Neuronal stem cell (in vitro differentiated cells): ENCODE results near the gene ASB4.
A peak's percentile ranks its signal among the peaks of the same experiment; 100 is the strongest.
"Not testable (repeated sequence)": the region's sequence is repeated elsewhere in the genome, so short reads cannot be mapped to it uniquely, and the experiment has no call there.

ENCODE experiments used
- DNase-seq: peaks from one replicate; pipeline ENCODE4 v3.0.0-alpha.2; 2013; ENCODE audit warnings: low spot score
- H2AFZ ChIP-seq: one replicate; pipeline ENCODE4 v1.6.1; 2013; ENCODE audit warnings: mild to moderate bottlenecking, low read length, inconsistent platforms
- H2AK5ac ChIP-seq: 2 replicates; pipeline ENCODE4 v1.6.1; 2013; ENCODE audit warnings: low read depth, mild to moderate bottlenecking, inconsistent platforms, low read length, moderate library complexity, mixed read lengths
- H2BK120ac ChIP-seq: 2 replicates; pipeline ENCODE4 v1.6.1; 2013; ENCODE audit warnings: low read depth, mild to moderate bottlenecking, inconsistent platforms, low read length, moderate library complexity, mixed read lengths
- H2BK12ac ChIP-seq: one replicate; pipeline ENCODE4 v1.6.1; 2013; ENCODE audit warnings: low read length, inconsistent platforms
- H2BK15ac ChIP-seq: 2 replicates; pipeline ENCODE4 v1.6.1; 2013; ENCODE audit warnings: mild to moderate bottlenecking, low read length, inconsistent platforms, mixed read lengths
- H2BK5ac ChIP-seq: one replicate; pipeline ENCODE4 v1.6.1; 2013; ENCODE audit warnings: inconsistent platforms, mild to moderate bottlenecking, low read length, moderate library complexity
- H3K14ac ChIP-seq: one replicate; pipeline ENCODE4 v1.6.1; 2013; ENCODE audit warnings: low read length, inconsistent platforms
- H3K18ac ChIP-seq: 2 replicates; pipeline ENCODE4 v1.6.1; 2013; ENCODE audit warnings: low read length, inconsistent platforms
- H3K23ac ChIP-seq: 2 replicates; pipeline ENCODE4 v1.6.1; 2013; ENCODE audit warnings: low read depth, mild to moderate bottlenecking, mixed read lengths, low read length, inconsistent platforms; ENCODE audit not compliant: poor library complexity
- H3K27ac ChIP-seq: replicated peaks from 3 replicates; pipeline ENCODE4 v1.5.1; 2013; ENCODE audit warnings: low read length, inconsistent platforms
- H3K27me3 ChIP-seq, 3 experiments: 2 replicates each; pipeline ENCODE4 v1.6.1; 2013; ENCODE audit warnings: low read length in 3 of 3, mild to moderate bottlenecking in 2 of 3, inconsistent platforms in 1 of 3, low read depth in 1 of 3, mixed read lengths in 1 of 3, moderate library complexity in 1 of 3; ENCODE audit not compliant: control insufficient read depth in 3 of 3, insufficient read depth in 3 of 3
- H3K36me3 ChIP-seq, 2 donors: replicated peaks in 1 of 2; 2 replicates each; pipeline ENCODE4 v1.6.1; 2013; ENCODE audit warnings: low read length in 2 of 2; ENCODE audit not compliant: control insufficient read depth in 2 of 2, insufficient read depth in 2 of 2
- H3K4ac ChIP-seq: 2 replicates; pipeline ENCODE4 v1.6.1; 2013; ENCODE audit warnings: inconsistent platforms, mild to moderate bottlenecking, low read length, moderate library complexity
- H3K4me1 ChIP-seq, 2 donors: 1 replicate in 1 of 2; 2 replicates in 1 of 2; pipeline ENCODE4 v1.6.1; 2013; ENCODE audit warnings: low read length in 2 of 2, low read depth in 1 of 2; ENCODE audit not compliant: control insufficient read depth in 2 of 2, insufficient read depth in 1 of 2
- H3K4me2 ChIP-seq: one replicate; pipeline ENCODE4 v1.6.1; 2013; ENCODE audit warnings: mild to moderate bottlenecking, low read length, inconsistent platforms; ENCODE audit not compliant: insufficient read depth, poor library complexity, severe bottlenecking
- H3K4me3 ChIP-seq, 2 donors: 2 replicates each; pipeline ENCODE4 v1.5.1; 2013; ENCODE audit warnings: low read length in 2 of 2, mild to moderate bottlenecking in 2 of 2, inconsistent platforms in 1 of 2, moderate library complexity in 1 of 2
- H3K79me1 ChIP-seq: one replicate; pipeline ENCODE4 v1.6.1; 2013; ENCODE audit warnings: low read depth, mild to moderate bottlenecking, inconsistent platforms, low read length, moderate library complexity
- H3K9ac ChIP-seq: one replicate; pipeline ENCODE4 v1.6.1; 2013; ENCODE audit warnings: mild to moderate bottlenecking, low read depth, low read length, inconsistent platforms; ENCODE audit not compliant: poor library complexity
- H3K9me3 ChIP-seq, 2 donors: replicated peaks in 1 of 2; 2 replicates each; pipeline versions ENCODE3 to v1.6.1; 2013; ENCODE audit warnings: low read length in 2 of 2, mild to moderate bottlenecking in 2 of 2, inconsistent platforms in 1 of 2, low read depth in 1 of 2, mixed read lengths in 1 of 2, moderate library complexity in 1 of 2; ENCODE audit not compliant: control insufficient read depth in 2 of 2, insufficient read depth in 1 of 2
- H4K8ac ChIP-seq: one replicate; pipeline ENCODE4 v1.6.1; 2013; ENCODE audit warnings: low read depth, mild to moderate bottlenecking, inconsistent platforms, low read length, moderate library complexity
- H4K91ac ChIP-seq: one replicate; pipeline ENCODE4 v1.6.1; 2013; ENCODE audit warnings: low read length, low read depth, mild to moderate bottlenecking, inconsistent platforms; ENCODE audit not compliant: poor library complexity
- WGBS, 2 donors: extraction: QIAGEN DNeasy Blood & Tissue Kit; methylation state at CpG; one replicate each; pipeline ENCODE4 v1.1.7; 2013; ENCODE audit warnings: missing lambda C conversion rate in 2 of 2, mixed read lengths in 1 of 2; ENCODE audit not compliant: insufficient read length in 2 of 2, insufficient replicate concordance in 1 of 2; ENCODE audit errors: extremely low coverage in 2 of 2; 5-methylcytosine and 5-hydroxymethylcytosine counted together

ASB4 gene

DNA sequence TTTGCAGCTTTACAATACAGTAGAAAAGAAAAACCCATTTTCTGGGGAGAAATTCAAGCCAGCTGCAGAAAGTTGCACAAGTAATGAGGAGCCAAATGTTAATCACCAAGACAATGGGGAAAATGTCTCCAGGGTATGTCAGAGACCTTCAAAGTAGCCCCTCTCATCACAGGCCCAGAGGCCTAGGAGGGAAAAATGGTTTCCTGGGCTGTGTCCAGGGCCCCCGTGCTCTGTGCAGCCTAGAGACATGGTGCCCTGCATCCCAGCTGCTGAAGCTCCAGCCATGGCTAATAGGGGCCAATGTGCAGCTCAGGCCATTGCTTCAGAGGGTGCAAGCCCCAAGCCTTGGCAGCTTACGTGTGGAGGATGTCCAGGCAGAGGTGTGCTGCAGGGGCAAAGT lies 25.1 kb upstream of the ASB4 start:
- H2BK120ac ChIP-seq, H3K79me1 ChIP-seq, H4K91ac ChIP-seq, H3K4ac ChIP-seq, H4K8ac ChIP-seq, H3K14ac ChIP-seq, H3K9ac ChIP-seq, H2BK15ac ChIP-seq, H2BK12ac ChIP-seq, DNase-seq, H3K4me2 ChIP-seq, H3K4me1 ChIP-seq, H2AK5ac ChIP-seq, H2AFZ ChIP-seq, H3K36me3 ChIP-seq, H3K23ac ChIP-seq, H3K27me3 ChIP-seq, H3K27ac ChIP-seq: not testable (repeated sequence)
- no CpG with 5 or more reads among the region's 2 CpGs for WGBS, 2 donors
- H3K4me3 ChIP-seq = peak overlapping the region in 1 of 2 donors; percentile 40
- H3K18ac ChIP-seq = peak overlapping the region; percentile 48
- H2BK5ac ChIP-seq = peak overlapping the region; percentile 66
- peaks cover 6 to 57% of the 10 kb centered on the region in 2 donors for H3K9me3 ChIP-seq

DNA sequence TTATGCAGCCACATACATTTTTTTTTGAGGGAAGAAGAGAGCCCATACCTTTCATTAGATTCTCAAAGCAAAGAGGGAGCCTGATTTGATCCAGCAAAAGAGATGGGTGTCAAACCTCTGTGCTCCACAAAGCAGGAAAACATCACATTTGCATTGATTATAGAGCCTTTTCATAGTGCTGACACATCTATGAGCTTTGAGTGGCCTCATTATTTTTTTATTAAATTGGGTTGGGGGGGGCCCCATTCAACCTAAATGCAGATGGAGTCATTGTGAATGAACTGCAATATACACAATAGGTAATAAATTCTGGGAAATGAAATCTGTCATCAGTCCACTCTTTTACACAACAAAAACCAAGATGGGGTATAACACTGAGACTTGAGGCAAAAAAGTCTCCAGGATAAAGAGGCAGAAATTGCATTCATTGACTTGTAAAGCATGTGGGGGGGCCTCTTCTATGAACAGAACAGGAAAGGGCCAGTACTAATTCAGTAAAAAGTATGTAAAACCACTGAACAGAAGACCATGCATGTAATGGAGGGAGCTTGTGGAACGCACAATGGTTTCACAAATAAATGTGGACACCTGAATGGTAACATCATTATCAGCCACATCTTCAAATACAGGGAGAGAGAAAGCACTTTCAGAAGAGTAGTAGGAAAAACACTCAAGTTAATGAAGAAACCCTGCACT lies 17.7 kb upstream of the ASB4 start:
- Histone ChIP-seq H3K4me3 (no peak overlapping the region), H3K4me1 (peaks cover 12 to 56% of the 10 kb centered on the region in 2 donors), H3K9me3 (peaks cover 0 to 11% of the 10 kb centered on the region in 2 donors), H3K14ac (no peak overlapping the region), H4K91ac (no peak overlapping the region), H3K4ac (no peak overlapping the region), H2BK15ac (no peak overlapping the region), H3K4me2 (no peak overlapping the region), H2BK120ac (no peak overlapping the region), H4K8ac (no peak overlapping the region), H3K18ac (no peak overlapping the region), H3K27me3 (no peaks in the 10 kb centered on the region), H2AFZ (peak overlapping the region; percentile 56), H3K9ac (no peak overlapping the region), H3K79me1 (peaks cover 2% of the 10 kb centered on the region), H2BK5ac (no peak overlapping the region), H3K36me3 (no peaks in the 10 kb centered on the region), H3K27ac (no peak overlapping the region), H2AK5ac (no peak overlapping the region), H3K23ac (no peak overlapping the region), H2BK12ac (no peak overlapping the region)
- WGBS, 2 donors = no CpG with 5 or more reads among the region's 1 CpG
- DNase-seq = no peak

DNA sequence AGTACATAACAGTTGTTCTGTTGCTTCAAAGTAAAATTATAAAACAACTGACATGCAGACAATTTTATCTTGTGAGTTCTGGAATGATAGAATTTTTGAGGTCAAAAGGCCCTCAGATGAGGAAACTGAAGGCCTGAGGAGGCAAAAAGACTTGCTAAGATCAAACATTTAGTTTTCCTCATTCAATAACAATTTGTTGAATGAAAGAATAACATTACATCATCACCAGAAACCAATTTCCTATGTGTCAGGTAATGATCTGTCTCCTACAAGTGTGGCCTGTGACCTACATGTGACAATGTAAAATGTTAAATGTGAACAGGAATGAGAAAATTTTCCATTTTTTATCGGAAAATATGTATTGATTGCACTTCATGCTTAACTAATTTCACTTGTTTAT lies 16.6 kb upstream of the ASB4 start:
- no peaks in the 10 kb centered on the region for H3K27me3 ChIP-seq
- H3K4me1 ChIP-seq = peaks cover 14 to 66% of the 10 kb centered on the region in 2 donors
- no peak overlapping the region for H2AFZ ChIP-seq
- H3K4me2 ChIP-seq = no peak overlapping the region
- H3K79me1 ChIP-seq = peaks cover 2% of the 10 kb centered on the region
- no peak overlapping the region for H3K9ac ChIP-seq
- H2AK5ac ChIP-seq = no peak overlapping the region
- H4K8ac ChIP-seq = no peak overlapping the region
- no peak overlapping the region for H2BK12ac ChIP-seq
- no CpG with 5 or more reads among the region's 1 CpG for WGBS, 2 donors
- no peak overlapping the region for H2BK15ac ChIP-seq
- H4K91ac ChIP-seq = no peak overlapping the region
- no peak overlapping the region for H3K23ac ChIP-seq
- DNase-seq = no peak
- no peak overlapping the region for H3K27ac ChIP-seq
- no peak overlapping the region for H2BK120ac ChIP-seq
- no peaks in the 10 kb centered on the region for H3K36me3 ChIP-seq
- no peak overlapping the region for H3K4ac ChIP-seq
- H2BK5ac ChIP-seq = no peak overlapping the region
- no peak overlapping the region for H3K4me3 ChIP-seq
- peaks cover 0 to 11% of the 10 kb centered on the region in 2 donors for H3K9me3 ChIP-seq
- no peak overlapping the region for H3K14ac ChIP-seq
- no peak overlapping the region for H3K18ac ChIP-seq

DNA sequence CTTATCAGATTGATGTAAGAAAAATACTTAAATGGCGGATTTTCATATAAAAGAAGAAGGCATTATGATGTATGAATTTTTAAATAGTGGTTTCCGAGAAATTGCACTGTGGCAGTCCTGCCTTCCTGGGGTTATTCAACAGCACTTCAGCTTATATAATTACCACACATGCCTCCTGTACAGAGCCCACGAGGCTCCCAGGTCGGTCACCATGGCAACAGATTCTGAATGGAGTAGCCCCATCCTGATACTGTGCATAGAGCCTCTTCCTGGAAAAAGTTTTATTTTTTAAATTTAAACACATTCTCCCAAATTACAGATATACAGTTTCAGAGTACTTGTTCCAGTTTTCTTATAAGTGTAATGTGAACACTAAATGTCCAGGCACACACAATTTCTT lies 15.9 kb upstream of the ASB4 start:
- H3K4ac ChIP-seq = no peak overlapping the region
- H3K27me3 ChIP-seq = no peaks in the 10 kb centered on the region
- no peak overlapping the region for H4K8ac ChIP-seq
- H3K79me1 ChIP-seq = peaks cover 2% of the 10 kb centered on the region
- H3K14ac ChIP-seq = no peak overlapping the region
- no peak overlapping the region for H2BK15ac ChIP-seq
- H2AK5ac ChIP-seq = no peak overlapping the region
- H3K36me3 ChIP-seq = no peaks in the 10 kb centered on the region
- no peak overlapping the region for H4K91ac ChIP-seq
- H3K27ac ChIP-seq = no peak overlapping the region
- H2AFZ ChIP-seq = no peak overlapping the region
- no peak overlapping the region for H3K9ac ChIP-seq
- H3K4me3 ChIP-seq = no peak overlapping the region
- no peak overlapping the region for H3K4me2 ChIP-seq
- H3K9me3 ChIP-seq = peaks cover 0 to 11% of the 10 kb centered on the region in 2 donors
- H3K4me1 ChIP-seq = peaks cover 14 to 66% of the 10 kb centered on the region in 2 donors
- no peak overlapping the region for H2BK12ac ChIP-seq
- DNase-seq = no peak
- H3K18ac ChIP-seq = no peak overlapping the region
- H2BK120ac ChIP-seq = no peak overlapping the region
- WGBS, 2 donors = no CpG with 5 or more reads among the region's 4 CpGs
- H3K23ac ChIP-seq = no peak overlapping the region
- H2BK5ac ChIP-seq = no peak overlapping the region
